ENCODE data around the gene FXYD2.

FXYD2 gene

GRCh38 chr11:117855186-117855845 is 30.8 kb upstream of the FXYD2 start:
- TF ChIP-seq, protein P1, sequence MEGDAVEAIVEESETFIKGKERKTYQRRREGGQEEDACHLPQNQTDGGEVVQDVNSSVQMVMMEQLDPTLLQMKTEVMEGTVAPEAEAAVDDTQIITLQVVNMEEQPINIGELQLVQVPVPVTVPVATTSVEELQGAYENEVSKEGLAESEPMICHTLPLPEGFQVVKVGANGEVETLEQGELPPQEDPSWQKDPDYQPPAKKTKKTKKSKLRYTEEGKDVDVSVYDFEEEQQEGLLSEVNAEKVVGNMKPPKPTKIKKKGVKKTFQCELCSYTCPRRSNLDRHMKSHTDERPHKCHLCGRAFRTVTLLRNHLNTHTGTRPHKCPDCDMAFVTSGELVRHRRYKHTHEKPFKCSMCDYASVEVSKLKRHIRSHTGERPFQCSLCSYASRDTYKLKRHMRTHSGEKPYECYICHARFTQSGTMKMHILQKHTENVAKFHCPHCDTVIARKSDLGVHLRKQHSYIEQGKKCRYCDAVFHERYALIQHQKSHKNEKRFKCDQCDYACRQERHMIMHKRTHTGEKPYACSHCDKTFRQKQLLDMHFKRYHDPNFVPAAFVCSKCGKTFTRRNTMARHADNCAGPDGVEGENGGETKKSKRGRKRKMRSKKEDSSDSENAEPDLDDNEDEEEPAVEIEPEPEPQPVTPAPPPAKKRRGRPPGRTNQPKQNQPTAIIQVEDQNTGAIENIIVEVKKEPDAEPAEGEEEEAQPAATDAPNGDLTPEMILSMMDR (IDR thresholded peaks at IDR 0.05) = no peak
- H3K4me1 ChIP-seq (ENCODE audit: control insufficient read depth in 1 of 2, insufficient read depth in 1 of 2, low read depth in 1 of 2, low read length in 1 of 2) = no peaks in the 10 kb centered on the region
- H3K9me3 ChIP-seq = no peaks in the 10 kb centered on the region

DNA sequence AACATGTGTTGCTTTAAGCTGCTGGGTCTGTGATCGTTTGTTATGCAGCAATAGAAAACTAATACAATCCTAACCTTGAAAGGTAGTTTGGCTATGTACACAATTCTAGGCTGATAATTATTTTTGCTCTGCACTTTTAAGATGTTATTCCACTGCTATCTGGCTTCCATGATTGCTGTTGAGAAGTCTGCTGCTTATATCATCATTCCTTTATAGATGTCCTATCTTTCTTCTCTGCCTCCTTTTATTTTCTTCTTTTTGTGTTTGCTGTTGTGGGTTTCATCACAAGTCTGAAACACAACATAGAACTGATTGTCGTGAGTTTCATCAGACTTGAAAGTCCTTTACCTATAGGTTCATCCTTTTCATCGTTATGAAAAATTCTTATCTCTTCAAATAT is 27.8 kb upstream of the FXYD2 start:
- no peak overlapping the region for H3K27ac ChIP-seq
- H3K4me1 ChIP-seq (ENCODE audit: control insufficient read depth in 1 of 2, insufficient read depth in 1 of 2, low read depth in 1 of 2, low read length in 1 of 2) = no peaks in the 10 kb centered on the region
- no peak overlapping the region for H3K4me3 ChIP-seq (ENCODE audit: low read depth in 1 of 2, low read length in 1 of 2)
- no peaks in the 10 kb centered on the region for H3K9me3 ChIP-seq
- TF ChIP-seq, protein P1 (IDR thresholded peaks at IDR 0.05) = no peak
- H3K36me3 ChIP-seq = no peaks in the 10 kb centered on the region
- H3K27me3 ChIP-seq = no peaks in the 10 kb centered on the region

More at GRCh38 chr11:117855186-117855845, 30.8 kb upstream of the FXYD2 start:
- Histone ChIP-seq H3K27ac (no peak overlapping the region), H3K4me3 (ENCODE audit: low read depth in 1 of 2, low read length in 1 of 2) (no peak overlapping the region), H3K36me3 (no peaks in the 10 kb centered on the region), H3K27me3 (no peaks in the 10 kb centered on the region)

DNA sequence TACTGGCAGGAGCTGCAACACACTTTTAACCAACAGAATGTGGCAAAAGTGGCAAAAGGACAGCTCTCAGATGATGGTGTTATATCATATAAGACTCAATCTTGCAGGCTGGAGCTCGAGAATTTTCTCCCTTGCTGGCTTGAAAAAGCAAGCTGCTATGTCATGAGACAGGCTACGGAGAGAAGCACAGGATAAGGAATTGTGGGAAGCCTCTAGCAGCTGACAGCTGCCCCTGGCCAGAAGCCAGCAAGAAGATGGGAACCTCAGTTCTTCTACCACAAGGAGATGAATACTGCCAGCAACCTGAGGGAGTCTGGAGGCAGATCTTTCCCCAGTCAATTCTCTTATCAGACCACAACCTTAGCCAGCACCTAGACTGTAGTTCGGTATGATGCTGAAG is 27.3 kb upstream of the FXYD2 start:
- Histone ChIP-seq H3K36me3 (no peaks in the 10 kb centered on the region), H3K27me3 (no peaks in the 10 kb centered on the region), H3K27ac (no peak overlapping the region), H3K9me3 (no peaks in the 10 kb centered on the region), H3K4me3 (ENCODE audit: low read depth in 1 of 2, low read length in 1 of 2) (no peak overlapping the region), H3K4me1 (ENCODE audit: control insufficient read depth in 1 of 2, insufficient read depth in 1 of 2, low read depth in 1 of 2, low read length in 1 of 2) (no peaks in the 10 kb centered on the region)
- TF ChIP-seq, protein P1 (IDR thresholded peaks at IDR 0.05) = no peak

DNA sequence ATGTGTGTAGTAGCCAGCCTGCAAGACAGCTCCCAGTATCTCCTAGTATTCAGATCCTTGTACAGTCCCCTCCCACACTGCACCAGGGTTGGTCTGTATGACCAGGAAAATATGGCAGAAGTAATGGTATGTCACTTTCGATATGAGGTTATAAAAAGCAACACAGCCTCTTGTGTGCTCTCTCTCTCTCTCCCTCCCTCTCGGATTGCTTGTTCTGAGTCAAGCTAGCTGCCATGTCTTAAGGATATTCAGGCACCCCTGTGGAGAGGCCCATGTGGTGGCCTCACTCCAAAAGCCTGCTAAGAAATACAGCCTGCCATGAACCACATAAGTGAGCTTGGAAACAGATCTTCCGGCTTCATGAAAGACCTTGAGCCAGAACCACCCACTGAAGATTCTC is 26.6 kb upstream of the FXYD2 start:
- H3K36me3 ChIP-seq = no peaks in the 10 kb centered on the region
- H3K4me3 ChIP-seq (ENCODE audit: low read depth in 1 of 2, low read length in 1 of 2) = no peak overlapping the region

GRCh38 chr11:117849781-117850414 is 25.4 kb upstream of the FXYD2 start:
- Histone ChIP-seq H3K4me1 (ENCODE audit: control insufficient read depth in 1 of 2, insufficient read depth in 1 of 2, low read depth in 1 of 2, low read length in 1 of 2) (no peaks in the 10 kb centered on the region), H3K4me3 (ENCODE audit: low read depth in 1 of 2, low read length in 1 of 2) (no peak overlapping the region), H3K27ac (no peak overlapping the region), H3K27me3 (no peaks in the 10 kb centered on the region), H3K36me3 (no peaks in the 10 kb centered on the region), H3K9me3 (no peaks in the 10 kb centered on the region)
- TF ChIP-seq, protein P1 (IDR thresholded peaks at IDR 0.05) = no peak

More for the DNA sequence above, 26.6 kb upstream of the FXYD2 start:
- no peaks in the 10 kb centered on the region for H3K4me1 ChIP-seq (ENCODE audit: control insufficient read depth in 1 of 2, insufficient read depth in 1 of 2, low read depth in 1 of 2, low read length in 1 of 2)
- H3K9me3 ChIP-seq = no peaks in the 10 kb centered on the region
- no peak overlapping the region for H3K27ac ChIP-seq
- no peaks in the 10 kb centered on the region for H3K27me3 ChIP-seq
- TF ChIP-seq, protein P1 (IDR thresholded peaks at IDR 0.05) = no peak

All from neutrophil (primary cell).